ENCODE measurements around the gene RUNX3. TPM values are rescaled to one million over a fixed set of nuclear protein-coding genes. Genes with fewer than 3 reads are reported as not detected.

RUNX3 gene
- total RNA-seq, 1 experiment from 2014 or later: 1.5 TPM

DNA sequence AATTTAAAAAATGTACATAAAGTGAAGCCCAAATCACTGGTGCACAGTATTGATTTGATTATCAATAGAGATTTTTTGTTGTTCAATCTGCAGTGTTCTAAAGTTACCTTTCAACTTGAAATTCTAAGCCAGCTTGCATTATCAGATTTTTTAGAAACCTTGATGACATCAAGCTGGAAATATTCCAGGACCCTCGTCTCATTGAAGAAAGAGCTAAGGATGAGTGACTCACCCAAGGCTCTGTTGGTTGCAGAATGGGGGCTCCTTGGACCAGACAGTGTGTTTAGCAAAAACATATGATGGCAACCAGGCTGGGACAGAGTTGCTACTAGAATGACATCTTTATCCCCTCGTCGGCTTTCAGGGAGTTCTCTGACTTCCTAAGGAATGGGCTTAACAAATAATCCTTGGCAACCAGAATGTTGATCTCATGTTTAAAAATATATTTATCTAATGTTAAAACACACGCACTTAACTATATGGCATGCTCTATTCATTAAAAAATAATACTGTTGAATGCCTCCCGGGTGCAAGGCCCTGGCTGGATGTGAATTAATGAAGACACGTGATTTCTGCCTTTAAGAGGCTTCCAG is 79.7 kb downstream of the RUNX3 start:
- Mint-ChIP-seq H3K9me3 (no peaks in the 10 kb centered on the region), H3K4me1 (0 out of 2 replicates have a peak, but pooled peaks cover 3% of the 10 kb centered on the region), H3K27me3 (ENCODE audit: low read depth) (peaks cover 13% of the 10 kb centered on the region), H3K4me3 (no peak overlapping the region), H3K36me3 (no peaks in the 10 kb centered on the region), H3K27ac (no peak overlapping the region)
- CTCF ChIA-PET: interaction anchor here (0.6 to 5.4 kb wide), 6 partner anchors 47 to 233 kb away, joined by 3 to 46 read pairs (median 6); no protein-coding TSS in a partner anchor
- DNase-seq (ENCODE audit: low spot score) (no peak), ATAC-seq (no peak)
- TF ChIP-seq, protein P1, sequence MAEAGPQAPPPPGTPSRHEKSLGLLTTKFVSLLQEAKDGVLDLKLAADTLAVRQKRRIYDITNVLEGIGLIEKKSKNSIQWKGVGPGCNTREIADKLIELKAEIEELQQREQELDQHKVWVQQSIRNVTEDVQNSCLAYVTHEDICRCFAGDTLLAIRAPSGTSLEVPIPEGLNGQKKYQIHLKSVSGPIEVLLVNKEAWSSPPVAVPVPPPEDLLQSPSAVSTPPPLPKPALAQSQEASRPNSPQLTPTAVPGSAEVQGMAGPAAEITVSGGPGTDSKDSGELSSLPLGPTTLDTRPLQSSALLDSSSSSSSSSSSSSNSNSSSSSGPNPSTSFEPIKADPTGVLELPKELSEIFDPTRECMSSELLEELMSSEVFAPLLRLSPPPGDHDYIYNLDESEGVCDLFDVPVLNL (CRISPR knock-in tag; IDR thresholded peaks at IDR 0.05; ENCODE audit: borderline replicate concordance, low read depth): no peak
- TF ChIP-seq, protein P2, sequence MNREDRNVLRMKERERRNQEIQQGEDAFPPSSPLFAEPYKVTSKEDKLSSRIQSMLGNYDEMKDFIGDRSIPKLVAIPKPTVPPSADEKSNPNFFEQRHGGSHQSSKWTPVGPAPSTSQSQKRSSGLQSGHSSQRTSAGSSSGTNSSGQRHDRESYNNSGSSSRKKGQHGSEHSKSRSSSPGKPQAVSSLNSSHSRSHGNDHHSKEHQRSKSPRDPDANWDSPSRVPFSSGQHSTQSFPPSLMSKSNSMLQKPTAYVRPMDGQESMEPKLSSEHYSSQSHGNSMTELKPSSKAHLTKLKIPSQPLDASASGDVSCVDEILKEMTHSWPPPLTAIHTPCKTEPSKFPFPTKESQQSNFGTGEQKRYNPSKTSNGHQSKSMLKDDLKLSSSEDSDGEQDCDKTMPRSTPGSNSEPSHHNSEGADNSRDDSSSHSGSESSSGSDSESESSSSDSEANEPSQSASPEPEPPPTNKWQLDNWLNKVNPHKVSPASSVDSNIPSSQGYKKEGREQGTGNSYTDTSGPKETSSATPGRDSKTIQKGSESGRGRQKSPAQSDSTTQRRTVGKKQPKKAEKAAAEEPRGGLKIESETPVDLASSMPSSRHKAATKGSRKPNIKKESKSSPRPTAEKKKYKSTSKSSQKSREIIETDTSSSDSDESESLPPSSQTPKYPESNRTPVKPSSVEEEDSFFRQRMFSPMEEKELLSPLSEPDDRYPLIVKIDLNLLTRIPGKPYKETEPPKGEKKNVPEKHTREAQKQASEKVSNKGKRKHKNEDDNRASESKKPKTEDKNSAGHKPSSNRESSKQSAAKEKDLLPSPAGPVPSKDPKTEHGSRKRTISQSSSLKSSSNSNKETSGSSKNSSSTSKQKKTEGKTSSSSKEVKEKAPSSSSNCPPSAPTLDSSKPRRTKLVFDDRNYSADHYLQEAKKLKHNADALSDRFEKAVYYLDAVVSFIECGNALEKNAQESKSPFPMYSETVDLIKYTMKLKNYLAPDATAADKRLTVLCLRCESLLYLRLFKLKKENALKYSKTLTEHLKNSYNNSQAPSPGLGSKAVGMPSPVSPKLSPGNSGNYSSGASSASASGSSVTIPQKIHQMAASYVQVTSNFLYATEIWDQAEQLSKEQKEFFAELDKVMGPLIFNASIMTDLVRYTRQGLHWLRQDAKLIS (CRISPR knock-in tag; IDR thresholded peaks at IDR 0.05; ENCODE audit: borderline replicate concordance): no peak
- no peak for TF ChIP-seq GTF2I (CRISPR knock-in tag; conservative IDR thresholded peaks at IDR 0.05)
- TF ChIP-seq, protein P3, sequence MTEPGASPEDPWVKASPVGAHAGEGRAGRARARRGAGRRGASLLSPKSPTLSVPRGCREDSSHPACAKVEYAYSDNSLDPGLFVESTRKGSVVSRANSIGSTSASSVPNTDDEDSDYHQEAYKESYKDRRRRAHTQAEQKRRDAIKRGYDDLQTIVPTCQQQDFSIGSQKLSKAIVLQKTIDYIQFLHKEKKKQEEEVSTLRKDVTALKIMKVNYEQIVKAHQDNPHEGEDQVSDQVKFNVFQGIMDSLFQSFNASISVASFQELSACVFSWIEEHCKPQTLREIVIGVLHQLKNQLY (CRISPR knock-in tag; IDR thresholded peaks at IDR 0.05): no peak
- TF ChIP-seq, protein P4, sequence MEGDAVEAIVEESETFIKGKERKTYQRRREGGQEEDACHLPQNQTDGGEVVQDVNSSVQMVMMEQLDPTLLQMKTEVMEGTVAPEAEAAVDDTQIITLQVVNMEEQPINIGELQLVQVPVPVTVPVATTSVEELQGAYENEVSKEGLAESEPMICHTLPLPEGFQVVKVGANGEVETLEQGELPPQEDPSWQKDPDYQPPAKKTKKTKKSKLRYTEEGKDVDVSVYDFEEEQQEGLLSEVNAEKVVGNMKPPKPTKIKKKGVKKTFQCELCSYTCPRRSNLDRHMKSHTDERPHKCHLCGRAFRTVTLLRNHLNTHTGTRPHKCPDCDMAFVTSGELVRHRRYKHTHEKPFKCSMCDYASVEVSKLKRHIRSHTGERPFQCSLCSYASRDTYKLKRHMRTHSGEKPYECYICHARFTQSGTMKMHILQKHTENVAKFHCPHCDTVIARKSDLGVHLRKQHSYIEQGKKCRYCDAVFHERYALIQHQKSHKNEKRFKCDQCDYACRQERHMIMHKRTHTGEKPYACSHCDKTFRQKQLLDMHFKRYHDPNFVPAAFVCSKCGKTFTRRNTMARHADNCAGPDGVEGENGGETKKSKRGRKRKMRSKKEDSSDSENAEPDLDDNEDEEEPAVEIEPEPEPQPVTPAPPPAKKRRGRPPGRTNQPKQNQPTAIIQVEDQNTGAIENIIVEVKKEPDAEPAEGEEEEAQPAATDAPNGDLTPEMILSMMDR (IDR thresholded peaks at IDR 0.05): no peak
- no peak for TF ChIP-seq OVOL2 (CRISPR knock-in tag; IDR thresholded peaks at IDR 0.05; ENCODE audit: borderline replicate concordance)
- no peak for TF ChIP-seq GRHL2 (CRISPR knock-in tag; IDR thresholded peaks at IDR 0.05; ENCODE audit: insufficient replicate concordance, severe bottlenecking)
- no peak for TF ChIP-seq NR3C1 (CRISPR knock-in tag; conservative IDR thresholded peaks at IDR 0.05; ENCODE audit: low read depth)
- TF ChIP-seq ZNF396 (CRISPR knock-in tag; IDR thresholded peaks at IDR 0.05; ENCODE audit: borderline replicate concordance): no peak
- no peak for TF ChIP-seq CBFB (CRISPR knock-in tag; IDR thresholded peaks at IDR 0.05; ENCODE audit: low read depth)
- TF ChIP-seq MYBL2 (CRISPR knock-in tag; IDR thresholded peaks at IDR 0.05): no peak
- POLR2A ChIA-PET: interaction anchor here (0.6 kb wide), 1 partner anchor 7 kb away, joined by 7 read pairs; no protein-coding TSS in a partner anchor

DNA sequence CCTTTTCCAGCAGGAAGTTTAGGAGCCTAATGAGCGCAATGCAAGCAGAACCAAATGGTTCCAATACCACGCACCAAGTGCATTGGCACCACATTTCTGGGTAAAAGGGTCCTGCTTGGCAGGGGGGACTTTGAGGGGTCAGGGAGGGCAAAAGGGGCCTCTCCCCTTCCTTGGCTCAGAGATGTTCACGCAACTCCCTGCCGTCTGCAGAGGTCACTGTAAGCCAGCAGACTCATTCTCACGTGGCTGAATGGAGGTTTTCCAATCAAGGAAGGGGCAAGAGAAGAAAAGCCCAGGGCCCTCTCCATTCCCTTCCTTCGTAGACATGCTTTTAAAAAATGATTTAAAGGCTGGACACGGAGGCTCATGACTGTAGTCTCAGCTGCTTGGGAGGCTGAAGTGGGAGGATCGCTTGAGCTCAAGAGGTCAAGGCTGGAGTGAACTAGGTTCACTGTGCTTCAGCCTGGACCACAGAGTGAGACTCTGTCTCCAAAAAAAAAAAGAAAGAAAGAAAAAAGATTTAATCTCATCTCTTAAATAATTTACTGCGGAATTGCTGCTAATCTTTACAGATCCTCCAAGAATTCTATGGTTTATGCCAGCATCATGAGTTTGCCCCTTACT is 80.3 kb downstream of the RUNX3 start:
- Mint-ChIP-seq H3K9me3 (no peaks in the 10 kb centered on the region), H3K4me3 (peak overlapping the region; percentile 67), H3K27ac (no peak overlapping the region), H3K4me1 (0 out of 2 replicates have a peak, but pooled peaks cover 3% of the 10 kb centered on the region), H3K36me3 (no peaks in the 10 kb centered on the region), H3K27me3 (ENCODE audit: low read depth) (peaks cover 13% of the 10 kb centered on the region)
- CTCF ChIA-PET: interaction anchor here (0.6 to 5.4 kb wide), 16 partner anchors 12 to 251 kb away, joined by 3 to 46 read pairs (median 5); partner anchors contain the start of gene CLIC4
- TF ChIP-seq MAX (CRISPR knock-in tag; IDR thresholded peaks at IDR 0.05): 0 out of 2 replicates have a peak, but pooled peaks have one; percentile 18
- TF ChIP-seq, protein P4 (IDR thresholded peaks at IDR 0.05): no peak
- DNase-seq (ENCODE audit: low spot score) (no peak), ATAC-seq (peak; percentile 33)
- POLR2A ChIA-PET: interaction anchor here (0.6 to 0.8 kb wide), 2 partner anchors 8 to 13 kb away, joined by 3 to 7 read pairs; no protein-coding TSS in a partner anchor

Small RNAs within 50 kb of the gene (microRNA-seq; reads per million reads assigned to microRNA genes)
- gene MIR6731 (ENCODE audit: borderline number of aligned reads): not detected

Other genes with a start within 250 kb of the RUNX3 start
- gene CLIC4, start 184.8 kb downstream of the RUNX3 start, total RNA-seq (2021): 248 to 262 TPM (median 260 TPM) in 3 replicates

All from WTC11 (cell line).